HG02588 (cell line): Measurements from ENCODE around the gene PA2G4.
"Not testable (repeated sequence)": the region's sequence is repeated elsewhere in the genome, so short reads cannot be mapped to it uniquely, and the experiment has no call there.

Experiments used
- ATAC-seq: cut with Tn5 transposase; IDR thresholded peaks from one replicate; pipeline ENCODE4 v1.9.1; 2021; ENCODE audit warnings: mild to moderate bottlenecking, moderate library complexity; ENCODE audit not compliant: unreplicated experiment

The PA2G4 gene

GRCh38 chr12:56104109-56104814 lies at the start of gene PA2G4:
TSS of gene PA2G4 (plus strand) at chr12:56104559. CDS start at chr12:56104738, 179 bp downstream.
- ATAC-seq = peak; percentile 95

DNA sequence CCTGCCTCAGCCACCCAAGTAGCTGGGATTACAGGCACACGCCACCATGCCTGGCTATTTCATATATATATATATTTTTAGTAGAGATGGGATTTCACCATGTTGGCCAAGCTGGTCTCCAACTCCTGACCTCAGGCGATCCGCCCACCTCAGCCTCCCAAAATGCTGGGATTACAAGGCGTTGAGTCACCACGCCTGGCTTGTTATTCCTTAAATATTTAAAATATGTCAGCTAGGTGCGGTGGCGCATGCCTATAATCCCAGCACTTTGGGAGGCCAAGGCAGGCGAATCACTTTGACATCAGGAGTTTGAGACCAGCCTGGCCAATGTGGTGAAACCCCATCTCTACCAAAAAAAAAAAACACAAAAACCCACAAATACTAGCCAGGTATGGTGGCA lies 44.4 kb upstream of the PA2G4 start:
- not testable (repeated sequence) for ATAC-seq

- no peak for ATAC-seq
Observed at GRCh38 chr12:56061982-56062381, 42.4 kb upstream of the PA2G4 start.

DNA sequence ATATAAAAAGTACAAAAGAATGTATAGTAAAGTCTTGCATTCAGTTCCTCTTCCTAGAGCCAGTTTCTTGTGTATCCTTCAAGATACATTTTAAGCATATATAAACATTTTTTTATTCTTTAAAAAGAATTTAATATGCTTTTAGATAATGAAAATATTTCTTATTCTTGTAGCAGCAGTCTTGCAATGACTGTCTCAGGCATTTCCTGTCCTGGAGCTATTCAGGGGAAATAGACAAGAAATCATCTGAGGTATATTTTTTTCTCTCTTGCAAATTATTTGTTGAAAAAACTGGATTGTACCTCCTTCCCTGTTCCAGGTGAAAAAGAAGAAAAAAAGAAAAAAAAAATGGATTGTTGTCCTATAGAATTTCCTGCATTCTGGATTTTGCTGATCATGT lies 41.4 kb upstream of the PA2G4 start:
- ATAC-seq = no peak

- ATAC-seq = no peak
Observed at GRCh38 chr12:56071648-56072047, 32.7 kb upstream of the PA2G4 start.

DNA sequence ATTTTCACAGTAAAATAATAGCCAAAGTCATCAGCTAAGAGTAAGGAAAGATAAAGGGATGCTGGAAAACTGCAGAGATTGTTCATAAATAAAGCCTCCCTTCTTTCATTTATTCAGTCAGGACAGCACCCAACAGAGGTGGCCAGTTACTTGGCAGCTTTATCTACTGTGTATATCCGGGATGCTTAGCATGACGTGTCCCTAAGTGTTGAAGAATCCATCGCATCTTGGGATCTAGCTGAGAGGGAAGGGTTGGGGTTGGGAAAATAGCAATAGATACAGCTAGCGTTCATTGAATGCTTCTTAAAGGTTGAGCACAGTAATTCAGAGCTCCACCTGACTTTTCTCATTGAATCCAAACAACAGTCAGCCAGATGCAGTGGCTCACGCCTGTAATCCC lies 30.0 kb upstream of the PA2G4 start:
- no peak for ATAC-seq

- ATAC-seq = not testable (repeated sequence)
Observed at GRCh38 chr12:56077966-56078365, 26.4 kb upstream of the PA2G4 start.

GRCh38 chr12:56078427-56078826 lies 25.9 kb upstream of the PA2G4 start:
- ATAC-seq = no peak

DNA sequence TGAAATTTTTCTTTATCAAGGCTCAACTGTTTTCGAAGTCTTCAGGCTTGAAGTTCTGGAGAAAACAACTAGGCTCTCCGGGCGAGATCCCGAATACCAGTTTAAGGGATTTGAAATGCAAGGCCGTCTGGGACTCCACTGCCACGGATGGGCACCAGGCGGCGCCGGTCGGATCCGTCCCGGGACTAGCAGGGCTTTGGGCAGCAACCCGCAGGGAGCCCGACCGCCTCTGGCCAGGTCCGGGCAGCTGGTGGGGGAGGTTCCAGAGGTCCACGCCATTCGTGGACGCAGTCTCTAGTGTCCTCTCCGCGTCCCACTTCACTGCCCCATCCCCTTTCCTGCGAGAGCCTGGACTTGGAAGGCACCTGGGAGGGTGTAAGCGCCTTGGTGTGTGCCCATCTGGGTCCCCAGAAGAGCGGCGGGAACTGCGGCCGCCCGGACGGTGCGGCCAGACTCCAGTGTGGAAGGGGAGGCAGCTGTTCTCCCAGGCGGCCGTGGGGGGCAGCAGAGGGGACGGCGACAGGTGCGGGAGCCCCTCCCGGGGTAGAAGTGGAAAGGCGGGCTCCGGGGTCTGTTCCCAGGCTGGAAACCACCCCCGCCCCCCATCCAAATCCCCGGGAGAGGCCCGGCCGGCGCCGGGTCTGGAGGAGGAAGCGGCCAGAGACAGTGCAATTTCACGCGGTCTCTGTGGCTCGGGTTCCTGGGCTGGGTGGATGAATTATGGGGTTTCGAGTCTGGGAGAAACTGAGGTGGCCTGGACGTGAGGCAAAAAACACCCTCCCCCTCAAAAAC lies 25.2 kb upstream of the PA2G4 start:
- no peak for ATAC-seq

DNA sequence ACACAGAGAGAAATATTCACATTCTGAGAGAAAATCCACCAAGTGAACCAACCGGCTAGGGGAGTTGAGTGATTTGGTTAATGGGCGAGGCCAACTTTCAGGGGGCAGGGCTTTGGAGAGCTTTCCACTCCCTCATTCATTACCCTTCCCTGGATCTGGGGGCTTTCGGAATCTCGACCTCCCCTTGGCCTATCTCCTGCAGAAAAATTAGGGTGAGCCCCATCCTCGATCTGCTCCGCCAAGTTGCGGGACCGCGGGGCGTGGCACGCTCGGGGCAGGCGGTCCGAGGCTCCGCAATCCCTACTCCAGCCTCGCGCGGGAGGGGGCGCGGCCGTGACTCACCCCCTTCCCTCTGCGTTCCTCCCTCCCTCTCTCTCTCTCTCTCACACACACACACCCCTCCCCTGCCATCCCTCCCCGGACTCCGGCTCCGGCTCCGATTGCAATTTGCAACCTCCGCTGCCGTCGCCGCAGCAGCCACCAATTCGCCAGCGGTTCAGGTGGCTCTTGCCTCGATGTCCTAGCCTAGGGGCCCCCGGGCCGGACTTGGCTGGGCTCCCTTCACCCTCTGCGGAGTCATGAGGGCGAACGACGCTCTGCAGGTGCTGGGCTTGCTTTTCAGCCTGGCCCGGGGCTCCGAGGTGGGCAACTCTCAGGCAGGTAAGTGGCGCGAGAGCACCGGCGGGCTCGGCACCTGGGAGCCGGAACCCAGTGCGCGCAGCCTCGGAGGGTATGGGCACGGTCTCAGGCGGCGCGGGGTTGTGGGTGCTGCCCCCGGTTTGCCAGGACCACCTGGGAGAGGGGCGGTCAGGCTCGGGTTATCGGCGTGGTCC lies 24.4 kb upstream of the PA2G4 start, which contains the start of gene ERBB3:
Gene ERBB3 (plus strand): TSS at position 443 of the 833 bp plus-strand sequence. CDS start 136 bp downstream, at position 579.
- ATAC-seq = no peak

DNA sequence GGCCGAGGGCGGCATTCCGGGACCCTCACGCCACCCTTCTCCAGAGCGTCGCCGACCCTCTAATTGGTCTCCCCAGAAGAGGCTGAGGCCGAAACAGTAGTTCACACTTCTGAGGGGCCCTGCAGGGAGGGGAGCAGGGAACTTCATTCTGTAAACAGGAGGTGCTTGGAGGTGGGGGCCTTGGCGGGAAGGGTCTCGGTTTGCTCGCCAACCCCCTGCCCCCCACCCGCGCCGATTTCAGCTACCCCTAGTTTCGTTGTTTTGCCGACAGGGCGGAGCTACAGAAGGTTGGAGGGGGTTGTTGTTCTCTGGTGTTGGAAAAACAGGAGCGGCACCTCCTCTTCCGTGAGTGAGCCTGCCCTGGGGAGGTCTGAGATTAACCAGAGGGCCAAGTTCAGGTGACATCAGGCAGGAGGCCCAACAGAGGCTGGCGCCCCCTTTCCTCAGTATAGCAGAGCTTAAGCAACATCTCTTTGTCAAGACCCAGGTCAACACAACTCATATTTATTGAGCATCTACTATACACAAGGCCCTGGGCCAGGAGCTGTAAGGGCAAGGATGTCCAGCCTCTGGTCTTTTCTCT lies 23.7 kb upstream of the PA2G4 start:
- no peak for ATAC-seq

DNA sequence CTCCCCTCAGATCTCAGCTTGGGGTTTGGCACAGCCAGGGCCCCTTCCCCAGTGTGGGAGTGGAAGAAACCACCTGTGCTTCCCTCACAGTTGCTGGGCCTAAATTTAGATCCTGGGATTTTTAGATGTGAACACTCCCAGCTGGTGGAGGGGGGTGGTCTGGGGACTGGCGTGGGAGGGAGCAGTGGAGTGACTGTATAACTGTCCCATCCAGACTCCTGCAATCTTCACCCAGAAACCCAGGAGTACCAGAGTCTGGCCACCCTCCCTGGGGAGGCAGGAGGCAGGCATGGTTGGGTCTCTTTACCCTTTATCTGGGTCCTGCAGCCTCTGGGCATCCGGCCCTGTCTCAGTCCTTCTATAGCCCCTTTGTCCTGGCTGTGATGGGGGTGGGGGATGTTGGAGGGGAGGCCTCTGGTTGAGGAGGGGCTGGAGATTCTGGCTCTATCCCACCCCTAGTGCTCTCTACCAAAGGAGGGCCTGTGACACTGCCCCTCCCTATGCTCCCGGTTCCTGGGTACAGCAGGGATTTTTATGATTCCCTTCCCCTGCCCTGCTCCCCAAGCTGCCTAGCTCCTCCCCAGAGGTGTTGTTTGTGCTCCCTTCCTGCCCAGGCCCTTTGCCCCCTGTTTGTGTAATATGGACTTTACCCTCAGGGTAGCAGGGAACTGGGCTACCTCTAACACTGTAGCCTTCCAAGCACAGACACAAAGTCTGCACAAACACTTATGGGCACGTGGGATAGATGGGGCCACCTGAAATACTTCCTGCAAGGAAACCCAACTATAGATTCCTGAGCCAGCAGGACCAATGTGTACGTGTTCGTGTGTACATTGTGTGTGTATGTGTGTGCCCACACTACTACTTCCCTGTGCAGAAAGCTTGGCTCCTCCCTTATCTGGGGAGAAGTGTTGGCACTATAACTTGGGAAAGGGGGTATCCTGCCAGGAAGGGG lies 22.7 kb upstream of the PA2G4 start:
- ATAC-seq = no peak

DNA sequence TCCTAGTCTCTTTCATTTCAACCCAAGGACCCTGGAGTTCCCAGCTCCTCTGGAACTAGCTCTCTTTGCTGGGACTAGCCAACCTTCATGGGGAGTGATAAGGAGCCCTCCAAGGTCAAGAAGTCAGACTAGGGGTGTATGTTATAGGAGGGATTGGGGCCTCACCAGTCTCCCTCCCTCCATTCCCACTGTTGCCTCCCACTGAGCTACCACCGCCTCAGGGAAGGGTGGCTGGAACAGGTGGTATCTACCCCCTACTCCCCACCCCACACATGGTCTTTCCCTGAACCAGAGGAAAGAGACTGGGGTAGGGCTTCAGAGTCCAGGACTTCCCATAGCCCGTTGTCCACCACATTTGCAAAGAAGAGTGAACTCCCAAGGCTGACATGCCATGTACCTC lies 22.0 kb upstream of the PA2G4 start:
- ATAC-seq = no peak

DNA sequence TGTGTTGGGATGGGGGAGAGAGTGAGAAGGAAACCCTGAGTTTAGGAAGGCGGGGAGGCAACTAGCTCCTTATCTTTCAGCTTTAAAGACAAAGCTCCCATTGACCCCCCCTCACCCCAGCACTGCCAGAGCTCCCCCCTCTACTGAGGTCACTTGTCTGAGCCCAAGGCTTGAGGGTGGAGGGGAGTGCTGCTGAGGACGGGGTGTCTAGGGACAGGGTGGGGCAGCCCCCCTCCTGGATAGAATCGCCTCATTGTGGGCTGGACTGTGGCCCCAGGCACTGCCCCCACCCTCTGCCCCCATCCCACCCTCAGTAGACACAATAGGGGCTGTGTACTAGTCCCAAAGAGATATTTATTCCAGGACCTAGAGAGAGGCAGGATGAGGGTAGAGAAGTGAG lies 21.4 kb upstream of the PA2G4 start:
- no peak for ATAC-seq

- ATAC-seq = no peak
Observed at GRCh38 chr12:56084958-56085543, 19.3 kb upstream of the PA2G4 start.

DNA sequence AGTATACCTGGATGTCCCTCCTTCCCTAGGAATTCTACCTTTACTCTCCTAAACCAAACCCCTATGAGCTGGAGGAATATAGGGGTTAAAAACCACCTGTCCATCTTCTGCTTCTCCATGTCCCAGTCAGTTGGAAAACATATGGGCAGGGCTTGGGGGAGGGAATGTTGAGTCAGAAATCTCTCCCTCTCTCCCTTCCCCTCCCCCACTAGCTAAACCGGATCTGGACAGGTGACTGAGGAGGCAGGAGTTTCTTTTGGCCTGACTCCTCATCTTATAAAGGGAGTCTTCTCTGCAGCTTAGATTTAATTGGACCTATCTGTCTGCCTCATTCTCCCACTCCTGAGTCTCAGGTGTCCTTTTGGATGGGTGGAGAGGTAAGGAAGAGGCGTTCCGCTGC lies 18.3 kb upstream of the PA2G4 start:
- no peak for ATAC-seq

- ATAC-seq = no peak
Observed at GRCh38 chr12:56086608-56087007, 17.8 kb upstream of the PA2G4 start.

GRCh38 chr12:56087220-56087619 lies 17.1 kb upstream of the PA2G4 start:
- ATAC-seq = no peak

GRCh38 chr12:56097738-56098137 lies 6.6 kb upstream of the PA2G4 start:
- ATAC-seq = no peak
